Measurements from ENCODE around the gene PYM1. TPM values are rescaled to one million over a fixed set of nuclear protein-coding genes. Genes with fewer than 3 reads are reported as not detected.
"Not testable (repeated sequence)": the region's sequence is repeated elsewhere in the genome, so short reads cannot be mapped to it uniquely, and the experiment has no call there.

The PYM1 gene
- polyA plus RNA-seq, 3 donors = 16.8 to 33.6 (median 26.2) TPM

GRCh38 chr12:55866454-55867004, 61.2 kb downstream of the PYM1 start:
- not testable (repeated sequence) for H3K27ac ChIP-seq (ENCODE audit: low read depth, low read length)
- WGBS, 3 donors = 98 to 100% (median 98%) methylated on average over 3 of the region's 3 CpGs

GRCh38 chr12:55865327-55865726, 62.4 kb downstream of the PYM1 start:
- H3K27ac ChIP-seq (ENCODE audit: low read depth, low read length) = no peak overlapping the region
- WGBS, 3 donors = 85 to 98% (median 92%) methylated on average over 2 of the region's 2 CpGs

- 94 to 97% (median 95%) methylated on average over 13 of the region's 13 CpGs for WGBS, 3 donors
- H3K27ac ChIP-seq (ENCODE audit: low read depth, low read length) = not testable (repeated sequence)
Measured at GRCh38 chr12:55862931-55863330, 64.8 kb downstream of the PYM1 start.

DNA sequence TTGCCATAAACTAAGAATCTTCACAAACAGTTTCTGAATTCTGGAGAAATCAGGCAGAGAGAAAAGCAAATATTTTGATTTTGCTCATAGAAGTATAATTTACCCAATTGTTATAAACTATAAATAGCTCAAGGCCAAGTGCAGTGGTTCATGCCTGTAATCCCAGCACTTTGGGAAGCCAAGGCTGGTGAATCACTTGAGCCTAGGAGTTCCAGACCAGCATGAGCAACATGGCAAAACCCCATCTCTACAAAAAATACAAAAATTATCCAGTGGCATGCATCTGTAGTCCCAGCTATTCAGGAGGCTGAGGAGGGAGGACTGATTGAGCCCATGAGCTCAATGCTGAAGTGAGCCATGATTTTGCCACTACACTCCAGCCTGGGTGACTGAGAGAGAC, 65.4 kb downstream of the PYM1 start:
- H3K27ac ChIP-seq (ENCODE audit: low read depth, low read length) = no peak overlapping the region

GRCh38 chr12:55861871-55862270, 65.8 kb downstream of the PYM1 start:
- H3K27ac ChIP-seq (ENCODE audit: low read depth, low read length) = no peak overlapping the region
- 85 to 90% (median 88%) methylated on average over 3 of the region's 3 CpGs for WGBS, 3 donors

DNA sequence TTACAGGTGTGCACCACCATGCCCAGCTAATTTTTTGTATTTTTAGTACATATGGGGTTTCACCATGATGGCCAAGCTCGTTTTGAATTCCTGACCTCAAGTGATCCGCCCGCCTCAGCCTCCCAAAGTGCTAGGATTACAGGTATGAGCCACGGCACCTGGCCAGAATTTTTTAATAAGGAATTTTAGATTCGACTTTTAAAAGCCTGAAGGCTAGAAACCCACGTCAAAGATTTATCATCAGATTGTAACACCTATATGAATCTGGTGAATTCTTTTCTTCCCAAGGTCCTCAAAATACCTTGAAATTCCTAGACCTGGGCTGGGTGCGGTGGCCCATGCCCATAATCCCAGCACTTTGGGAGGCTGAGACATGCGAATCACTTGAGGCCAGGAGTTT, 66.3 kb downstream of the PYM1 start:
- 91 to 97% (median 95%) methylated on average over 8 of the region's 8 CpGs for WGBS, 3 donors
- H3K27ac ChIP-seq (ENCODE audit: low read depth, low read length) = no peak overlapping the region

DNA sequence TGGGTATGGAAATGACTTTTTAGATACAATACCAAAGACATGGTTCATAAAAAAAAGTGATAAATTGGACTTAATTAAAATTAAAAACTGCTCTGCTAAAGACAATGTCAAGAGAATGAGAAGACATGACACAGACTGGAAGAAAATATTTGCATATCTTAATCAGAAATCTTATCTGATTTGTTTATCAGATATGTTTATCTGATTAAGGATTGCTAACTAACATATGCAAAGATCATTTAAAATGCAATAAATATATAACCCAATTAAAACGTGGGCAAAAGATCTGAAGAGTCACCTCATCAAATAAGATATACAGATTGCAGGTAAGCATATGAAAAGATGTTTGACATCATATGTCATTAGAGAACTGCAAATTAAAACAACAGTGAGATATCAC, 75.0 kb downstream of the PYM1 start:
- 29 to 63% (median 47%) methylated on average over 1 of the region's 1 CpG for WGBS, 3 donors
- H3K27ac ChIP-seq (ENCODE audit: low read depth, low read length) = no peak overlapping the region

Other genes starting within 250 kb of the PYM1 start
- gene ITGA7, start 220.0 kb downstream of the PYM1 start, polyA plus RNA-seq = 100 to 1,000 TPM in 2 of 3 donors, 10 to 100 TPM in 1; 71.2 to 591 (median 227) TPM
- 100 to 1,000 TPM; 103 to 323 (median 288) TPM for gene BLOC1S1, start 211.8 kb downstream of the PYM1 start, polyA plus RNA-seq
- gene RDH5, start 207.5 kb downstream of the PYM1 start, polyA plus RNA-seq = 100 to 1,000 TPM in 1 of 3 donors, 10 to 100 TPM in 1, 1 to 10 TPM in 1; 9.1 to 172 (median 48.9) TPM
- 1,000 to 10,000 TPM in 2 of 3 donors, 100 to 1,000 TPM in 1; 611 to 1,583 (median 1,331) TPM for gene CD63, start 198.9 kb downstream of the PYM1 start, polyA plus RNA-seq
- gene GDF11, start 184.8 kb downstream of the PYM1 start, polyA plus RNA-seq = 10 to 100 TPM in 1 of 3 donors, 1 to 10 TPM in 2; 1.5 to 10.2 (median 2.2) TPM
- gene SARNP, start 110.2 kb downstream of the PYM1 start, polyA plus RNA-seq = 10 to 100 TPM; 40.8 to 85.6 (median 65.7) TPM
- 10 to 100 TPM; 18.8 to 63.0 (median 27.2) TPM for gene ORMDL2, start 109.9 kb downstream of the PYM1 start, polyA plus RNA-seq
- 10 to 100 TPM; 10.6 to 17.5 (median 15.2) TPM for gene DNAJC14, start 98.3 kb downstream of the PYM1 start, polyA plus RNA-seq
- 100 to 1,000 TPM in 1 of 3 donors, 10 to 100 TPM in 1, 1 to 10 TPM in 1; 4.4 to 100 (median 39.6) TPM for gene MMP19, start 85.0 kb downstream of the PYM1 start, polyA plus RNA-seq
- 10 to 100 TPM; 16.9 to 21.4 (median 17.4) TPM for gene DGKA, start 3.3 kb upstream of the PYM1 start, polyA plus RNA-seq
- 1 to 10 TPM in 2 of 3 donors, under 1 TPM in 1; 0.42 to 2.9 (median 1.7) TPM for gene PMEL, start 38.1 kb upstream of the PYM1 start, polyA plus RNA-seq
- gene CDK2, start 38.9 kb upstream of the PYM1 start, polyA plus RNA-seq = 10 to 100 TPM in 2 of 3 donors, 1 to 10 TPM in 1; 9.2 to 20.8 (median 16.8) TPM
- 10 to 100 TPM; 28.5 to 66.8 (median 47.4) TPM for gene RAB5B, start 46.2 kb upstream of the PYM1 start, polyA plus RNA-seq
- 10 to 100 TPM in 2 of 3 donors, 1 to 10 TPM in 1; 10.0 to 27.8 (median 15.7) TPM for gene SUOX, start 69.4 kb upstream of the PYM1 start, polyA plus RNA-seq
- gene IKZF4, start 93.1 kb upstream of the PYM1 start, polyA plus RNA-seq = 1 to 10 TPM; 1.5 to 4.9 (median 4.8) TPM
- gene RPS26, start 114.0 kb upstream of the PYM1 start, polyA plus RNA-seq = 1,000 to 10,000 TPM; 1,111 to 1,459 (median 1,152) TPM
- gene ERBB3, start 152.3 kb upstream of the PYM1 start, polyA plus RNA-seq = 10 to 100 TPM in 1 of 3 donors, 1 to 10 TPM in 2; 2.0 to 28.8 (median 4.5) TPM
- 100 to 1,000 TPM in 1 of 3 donors, 10 to 100 TPM in 2; 75.9 to 138 (median 83.2) TPM for gene PA2G4, start 176.7 kb upstream of the PYM1 start, polyA plus RNA-seq
- gene RPL41, start 188.7 kb upstream of the PYM1 start, polyA plus RNA-seq = 1,000 to 10,000 TPM; 6,348 to 7,135 (median 6,380) TPM
- 1 to 10 TPM; 1.6 to 2.4 (median 1.9) TPM for gene ZC3H10, start 190.4 kb upstream of the PYM1 start, polyA plus RNA-seq
- 100 to 1,000 TPM in 1 of 3 donors, 10 to 100 TPM in 2; 61.4 to 304 (median 94.5) TPM for gene ESYT1, start 200.4 kb upstream of the PYM1 start, polyA plus RNA-seq
- 10 to 100 TPM; 15.5 to 88.5 (median 48.0) TPM for gene MYL6B, start 224.7 kb upstream of the PYM1 start, polyA plus RNA-seq
- gene MYL6, start 230.5 kb upstream of the PYM1 start, polyA plus RNA-seq = 1,000 to 10,000 TPM; 1,303 to 4,064 (median 3,695) TPM